GM21447 (cell line): ENCODE data around the gene GNB2.

Source experiments
- ATAC-seq: cut with Tn5 transposase; IDR thresholded peaks from one replicate; pipeline ENCODE4 v1.9.1; 2021; ENCODE audit not compliant: unreplicated experiment

GNB2 gene

GRCh38 chr7:100673302-100673941 lies at the start of gene GNB2:
Gene GNB2 (plus strand): TSS chr7:100673740. CDS start chr7:100676266, 2,526 bp downstream.
- ATAC-seq, result peak; percentile 54

- no peak for ATAC-seq
Measured at GRCh38 chr7:100623951-100624824, 49.4 kb upstream of the GNB2 start.

GRCh38 chr7:100626055-100626454 lies 47.5 kb upstream of the GNB2 start:
- no peak for ATAC-seq

- peak; percentile 75 for ATAC-seq
Measured at GRCh38 chr7:100626530-100627237, 46.9 kb upstream of the GNB2 start.

- ATAC-seq, result no peak
Measured at GRCh38 chr7:100627238-100627549, 46.3 kb upstream of the GNB2 start.

- ATAC-seq, result no peak
Measured at GRCh38 chr7:100629117-100629716, 44.3 kb upstream of the GNB2 start.

GRCh38 chr7:100630066-100630465 lies 43.5 kb upstream of the GNB2 start:
- ATAC-seq, result no peak

GRCh38 chr7:100632951-100633717 lies 40.4 kb upstream of the GNB2 start:
- peak; percentile 50 for ATAC-seq

GRCh38 chr7:100639995-100640516 lies 33.5 kb upstream of the GNB2 start:
- ATAC-seq, result no peak

GRCh38 chr7:100640517-100641440 lies 32.8 kb upstream of the GNB2 start:
- no peak for ATAC-seq

GRCh38 chr7:100641463-100641859 lies 32.1 kb upstream of the GNB2 start, which contains the start of gene TFR2:
Gene TFR2 (minus strand): TSS chr7:100641552. CDS start chr7:100641509, 43 bp downstream.
- no peak for ATAC-seq

- ATAC-seq, result no peak
Measured at GRCh38 chr7:100641860-100642533, 31.5 kb upstream of the GNB2 start.

- peak; percentile 73 for ATAC-seq
Measured at GRCh38 chr7:100642534-100642907, 31.0 kb upstream of the GNB2 start.

GRCh38 chr7:100649826-100650565 lies 23.5 kb upstream of the GNB2 start:
- no peak for ATAC-seq

- no peak for ATAC-seq
Measured at GRCh38 chr7:100654908-100655831, 18.4 kb upstream of the GNB2 start.

GRCh38 chr7:100655908-100656674 lies 17.4 kb upstream of the GNB2 start, which contains the start of gene ACTL6B:
Gene ACTL6B (minus strand): TSS chr7:100656448. CDS start chr7:100656354, 94 bp downstream.
- ATAC-seq, result no peak
